Measurements from ENCODE around the gene MGLL.

- TF ChIP-seq REST (IDR thresholded peaks at IDR 0.05) (no peak), CTCF (IDR thresholded peaks at IDR 0.05; ENCODE audit: low read depth, low read length, missing input control) (no peak), RAD21 (IDR thresholded peaks at IDR 0.05) (no peak), GABPA (IDR thresholded peaks at IDR 0.05 in 1 of 2, conservative IDR thresholded peaks at IDR 0.05 in 1 of 2) (no peak), SP1 (IDR thresholded peaks at IDR 0.05) (no peak), FOXA1 (IDR thresholded peaks at IDR 0.05) (no peak), JUND (IDR thresholded peaks at IDR 0.05) (peak in 1 of 2 donors; percentile 18), YY1 (IDR thresholded peaks at IDR 0.05) (peak; percentile 38), TAF1 (conservative IDR thresholded peaks at IDR 0.05) (no peak), MAX (IDR thresholded peaks at IDR 0.05) (no peak), EGR1 (IDR thresholded peaks at IDR 0.05; ENCODE audit: low read depth in 2 of 2) (no peak), RXRA (IDR thresholded peaks at IDR 0.05) (no peak), ATF3 (IDR thresholded peaks at IDR 0.05) (no peak)
Measured at GRCh38 chr3:127779747-127780146, 42.6 kb downstream of the MGLL start.
